Kidney (tissue), 14 donors: Measurements from ENCODE around the gene FAM107A. TPM values are rescaled to one million over a fixed set of nuclear protein-coding genes. Genes with fewer than 3 reads are reported as not detected.

ENCODE experiments used
- DNase-seq, 5 donors: peaks; one replicate each; pipeline ENCODE4 v3.0.0-alpha.2; 2013 to 2020
- FAIRE-seq: peaks from 2 replicates; lab custom pipeline; 2012; peaks lifted over from hg19 to GRCh38; lab: Jason Lieb, UNC
- H3K27ac ChIP-seq, 2 donors: one replicate each; pipeline ENCODE4 v1.7.0; 2013; ENCODE audit warnings: low read depth in 2 of 2, low read length in 2 of 2, inconsistent platforms in 1 of 2
- H3K27me3 ChIP-seq: one replicate; pipeline ENCODE4 v1.7.1; 2013; ENCODE audit warnings: low read length, inconsistent platforms; ENCODE audit not compliant: control insufficient read depth, insufficient read depth
- H3K36me3 ChIP-seq, 3 donors: one replicate each; pipeline versions ENCODE4 v1.7.0 to v1.7.1; 2013; ENCODE audit warnings: low read length in 3 of 3, control low read depth in 1 of 3, inconsistent platforms in 1 of 3; ENCODE audit not compliant: insufficient read depth in 3 of 3, control insufficient read depth in 2 of 3
- H3K4me1 ChIP-seq, 3 donors: one replicate each; pipeline versions ENCODE4 v1.7.0 to v1.7.1; 2013; ENCODE audit warnings: low read length in 3 of 3, inconsistent platforms in 1 of 3, low read depth in 1 of 3; ENCODE audit not compliant: control insufficient read depth in 2 of 3, insufficient read depth in 2 of 3
- H3K4me3 ChIP-seq, 3 donors: one replicate each; pipeline versions ENCODE4 v1.7.0 to v1.8.1; 2013; ENCODE audit warnings: low read length in 3 of 3, control low read depth in 1 of 3, inconsistent platforms in 1 of 3
- H3K9ac ChIP-seq, 3 donors: one replicate each; pipeline versions ENCODE4 v1.7.0 to v1.7.1; 2013; ENCODE audit warnings: low read length in 3 of 3, control low read depth in 1 of 3, inconsistent platforms in 1 of 3
- H3K9me3 ChIP-seq, 3 donors: one replicate each; pipeline versions ENCODE4 v1.7.0 to v1.7.1; 2013; ENCODE audit warnings: low read length in 3 of 3, control low read depth in 1 of 3, inconsistent platforms in 1 of 3; ENCODE audit not compliant: control insufficient read depth in 2 of 3, insufficient read depth in 1 of 3
- CTCF ChIP-seq: IDR thresholded peaks from 3 replicates; pipeline ENCODE4 v1.5.1; 2012; ENCODE audit warnings: mild to moderate bottlenecking, moderate library complexity, borderline replicate concordance; ENCODE audit not compliant: insufficient read depth; ENCODE audit errors: extremely low read depth
- intact Hi-C: fragments of 100-400 bp; cut with DNase I; formaldehyde crosslinking; loops from one replicate; pipeline ENCODE4 v1.11.1; 2022
- polyA plus RNA-seq: library from polyadenylated mRNA; stranded (reverse); fragments of 350-450 nt; fragmentation: Illumina TruSeq; extraction: RNeasy Lipid Tissue Mini Kit (QIAGEN cat#74804); gene quantifications from one replicate; pipeline ENCODE4 v1.2.3, GENCODE V29; 2014; ENCODE audit warnings: low read depth, low replicate concordance; ENCODE audit not compliant: insufficient read depth
- total RNA-seq: library from RNA; stranded (reverse); fragmentation: NEBNext Ultra II Directional; extraction: Animal tissue kit (Norgen Biotek cat#: 25700); gene quantifications from one replicate; pipeline ENCODE4 v1.2.1, GENCODE V29; 2021
- donor health status: control.
- donor health status: control.
- donor health status: control.
- donor health status: control.
- donor health status: control.
- donor health status: DM: yes; HTN: yes; CAD: no.
- donor health status: Normal renal cell carcinoma (clear cell type).

The FAM107A gene
- total and polyA plus RNA-seq, 2 donors from 2014 or later = 52.5 to 180 TPM

GRCh38 chr3:58564054-58564453, 13.1 kb downstream of the FAM107A start:
- H3K4me3 ChIP-seq = no peak overlapping the region
- no peak for DNase-seq
- H3K9ac ChIP-seq = no peak overlapping the region
- peaks cover 0 to 6% (median 0%) of the 10 kb centered on the region in 3 donors for H3K4me1 ChIP-seq
- intact Hi-C loops = no loop called here
- no peak for TF ChIP-seq CTCF
- H3K27me3 ChIP-seq = no peaks in the 10 kb centered on the region
- FAIRE-seq = no peak
- H3K36me3 ChIP-seq = peaks cover 0 to 2% (median 0%) of the 10 kb centered on the region in 3 donors
- H3K27ac ChIP-seq = no peak overlapping the region
- no peaks in the 10 kb centered on the region for H3K9me3 ChIP-seq

GRCh38 chr3:58563386-58564035, 13.7 kb downstream of the FAM107A start:
- intact Hi-C loops = no loop called here
- no peak for TF ChIP-seq CTCF
- Histone ChIP-seq H3K4me1 (peaks cover 0 to 2% (median 0%) of the 10 kb centered on the region in 3 donors), H3K36me3 (peaks cover 0 to 2% (median 0%) of the 10 kb centered on the region in 3 donors), H3K4me3 (no peak overlapping the region), H3K9me3 (no peaks in the 10 kb centered on the region), H3K27me3 (no peaks in the 10 kb centered on the region), H3K9ac (no peak overlapping the region), H3K27ac (no peak overlapping the region)
- FAIRE-seq (no peak), DNase-seq (peak in 1 of 5 donors; percentile 39)

- Histone ChIP-seq H3K36me3 (peaks cover 0 to 2% (median 0%) of the 10 kb centered on the region in 3 donors), H3K4me1 (peaks cover 0 to 2% (median 0%) of the 10 kb centered on the region in 3 donors), H3K27ac (no peak overlapping the region), H3K9me3 (no peaks in the 10 kb centered on the region), H3K27me3 (no peaks in the 10 kb centered on the region), H3K9ac (no peak overlapping the region), H3K4me3 (no peak overlapping the region)
- no peak for TF ChIP-seq CTCF
- no peak for FAIRE-seq
- peak in 1 of 5 donors; percentile 24 for DNase-seq
- intact Hi-C loops = no loop called here
Observed at GRCh38 chr3:58562498-58562897, 14.7 kb downstream of the FAM107A start.
